Loucy (cell line): ENCODE data around the gene TOP3A.
A peak's percentile ranks its signal among the peaks of the same experiment; 100 is the strongest.

ENCODE experiments used
- H2AFZ ChIP-seq: fragments of 200-600 bp; sonication (generic); 2 replicates; pipeline ENCODE4 v1.6.0; 2016; ENCODE audit warnings: antibody characterized with exemption, mild to moderate bottlenecking, low read length, moderate library complexity
- H3F3A ChIP-seq: fragments of 200-600 bp; 2 replicates; pipeline ENCODE4 v1.6.0; 2016; ENCODE audit warnings: antibody characterized with exemption, low read depth, mild to moderate bottlenecking
- H3K27me3 ChIP-seq: fragments of 200-600 bp; sonication (generic); 2 replicates; pipeline ENCODE4 v1.6.1; 2014; ENCODE audit warnings: low read length, mild to moderate bottlenecking; ENCODE audit not compliant: insufficient read depth, poor library complexity, severe bottlenecking
- H3K36me3 ChIP-seq: fragments of 200-600 bp; sonication (generic); 2 replicates; pipeline ENCODE4 v1.6.1; 2016; ENCODE audit warnings: low read length; ENCODE audit not compliant: insufficient read depth
- H3K4me1 ChIP-seq: fragments of 200-600 bp; sonication (generic); 2 replicates; pipeline ENCODE4 v1.5.1; 2014; ENCODE audit warnings: low read length, mild to moderate bottlenecking; ENCODE audit not compliant: insufficient read depth, poor library complexity, severe bottlenecking
- H3K4me2 ChIP-seq: fragments of 200-600 bp; sonication (generic); 2 replicates; pipeline ENCODE4 v1.6.0; 2014; ENCODE audit warnings: antibody characterized with exemption, low read length, low read depth, mild to moderate bottlenecking; ENCODE audit not compliant: poor library complexity, severe bottlenecking
- H3K4me3 ChIP-seq: fragments of 200-600 bp; sonication (generic); 2 replicates; pipeline ENCODE4 v1.5.1; 2014; ENCODE audit warnings: low read length, mild to moderate bottlenecking, mixed read lengths; ENCODE audit not compliant: poor library complexity, severe bottlenecking
- H3K79me2 ChIP-seq: fragments of 200-600 bp; sonication (generic); 2 replicates; pipeline ENCODE4 v1.6.1; 2014; ENCODE audit warnings: low read length; ENCODE audit not compliant: insufficient read depth
- H3K9ac ChIP-seq: fragments of 200-600 bp; sonication (generic); 2 replicates; pipeline ENCODE4 v1.6.0; 2014; ENCODE audit warnings: mild to moderate bottlenecking, low read depth, low read length, moderate library complexity; ENCODE audit not compliant: poor library complexity, severe bottlenecking
- H3K9me2 ChIP-seq: fragments of 200-600 bp; sonication (generic); replicated peaks from 2 replicates; pipeline ENCODE4 v1.6.1; 2016; ENCODE audit warnings: low read depth, low read length, mixed read lengths
- H3K9me3 ChIP-seq: fragments of 200-600 bp; sonication (generic); 2 replicates; pipeline ENCODE4 v1.6.1; 2014; ENCODE audit warnings: mild to moderate bottlenecking, antibody characterized with exemption, low read length, low read depth; ENCODE audit not compliant: insufficient read depth
- H4K20me1 ChIP-seq: fragments of 200-600 bp; sonication (generic); 2 replicates; pipeline ENCODE4 v1.6.0; 2014; ENCODE audit warnings: antibody characterized with exemption, low read length, mild to moderate bottlenecking; ENCODE audit not compliant: insufficient read depth, poor library complexity, severe bottlenecking
- EZH2phosphoT487 ChIP-seq: fragments of 200-600 bp; IDR thresholded peaks from 2 replicates; pipeline ENCODE4 v1.6.1; 2018; ENCODE audit warnings: antibody characterized with exemption, mild to moderate bottlenecking, moderate library complexity, borderline replicate concordance
- TF ChIP-seq, protein P1 (sequence below): fragments of 200-600 bp; sonication (generic); conservative IDR thresholded peaks from 2 replicates; pipeline ENCODE4 v1.5.1; 2014; ENCODE audit warnings: mild to moderate bottlenecking, antibody characterized with exemption, low read length

The TOP3A gene

DNA sequence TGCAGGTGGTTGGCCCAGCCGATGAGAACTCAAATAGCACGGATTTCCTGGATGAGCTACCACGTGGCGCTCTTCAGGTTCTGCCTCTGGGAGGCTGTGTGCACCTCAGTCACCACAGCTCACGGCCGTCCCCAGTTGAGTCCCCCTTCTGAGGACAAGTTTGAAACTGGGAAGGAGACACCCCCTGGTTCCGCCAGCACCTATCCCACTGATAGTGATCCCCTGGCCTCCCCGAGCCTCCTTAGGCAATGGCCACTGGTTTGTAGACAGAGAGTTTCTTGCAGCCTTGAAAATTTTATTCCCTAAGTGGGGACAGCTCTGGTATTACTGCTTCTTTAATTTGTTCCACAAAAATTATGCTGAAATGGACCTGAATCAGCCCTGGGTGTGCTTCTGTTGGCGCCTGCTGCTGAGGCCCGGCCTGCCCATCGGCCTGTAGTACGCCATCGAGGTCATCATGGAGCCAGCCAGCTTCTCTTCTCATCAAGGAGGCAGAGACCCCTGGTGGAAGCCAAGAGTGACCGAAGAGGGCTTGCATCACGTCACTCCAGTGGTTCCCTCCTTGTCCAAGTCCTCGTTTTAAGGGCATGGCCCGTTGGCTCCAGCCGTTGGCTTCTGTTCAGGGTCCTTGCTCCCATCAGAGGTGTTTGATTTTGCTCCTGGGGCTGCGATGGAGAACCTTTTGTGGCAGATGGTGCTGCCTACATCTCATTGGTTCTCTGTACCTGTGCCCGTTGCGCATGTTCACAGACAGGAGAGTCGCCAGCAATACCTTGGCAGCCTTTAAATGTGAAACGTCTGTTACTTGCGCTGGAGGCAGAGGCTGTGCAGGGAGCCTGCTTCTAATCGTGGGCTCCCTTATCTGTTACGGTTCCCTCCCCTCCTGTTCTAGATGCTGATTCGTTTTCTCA, 9.6 kb upstream of the TOP3A start:
- H4K20me1 ChIP-seq = peaks cover 5% of the 10 kb centered on the region

DNA sequence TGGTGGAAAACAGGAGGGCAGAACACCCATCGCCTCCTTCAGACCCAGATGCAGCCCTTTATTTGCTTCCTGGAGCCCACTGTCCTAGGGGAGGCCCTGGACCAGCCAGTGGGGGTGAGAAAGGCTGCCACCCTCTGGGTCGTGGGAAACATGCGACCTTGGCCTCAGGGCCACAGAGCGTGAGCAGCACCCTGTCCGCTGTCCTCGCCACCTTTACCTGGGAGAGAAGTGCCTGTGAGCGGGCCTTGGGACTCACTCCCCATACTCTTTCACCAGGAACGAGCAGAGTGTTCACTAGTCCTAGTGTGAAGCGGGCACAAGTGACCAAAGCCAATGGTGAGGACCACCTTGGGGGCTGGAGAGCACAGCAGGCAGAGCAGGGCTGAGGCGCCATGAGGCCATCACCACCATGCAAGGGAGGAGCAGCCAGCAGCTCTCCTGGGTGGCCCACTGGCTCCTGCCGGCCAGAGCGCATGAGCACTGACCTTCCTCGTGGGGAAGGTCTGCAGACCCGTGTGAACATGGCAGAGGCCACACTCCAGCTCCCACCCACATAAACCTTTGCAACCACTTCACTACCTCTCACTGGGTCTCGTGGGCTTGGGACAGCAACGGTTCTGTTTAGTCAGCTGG, 8.8 kb upstream of the TOP3A start:
- H3K4me1 ChIP-seq = no peaks in the 10 kb centered on the region
- H3K79me2 ChIP-seq = peaks cover 10% of the 10 kb centered on the region; the same call in 1 of the 2 replicates
- H3F3A ChIP-seq = no peaks in the 10 kb centered on the region
- no peak overlapping the region for H3K4me2 ChIP-seq
- TF ChIP-seq, protein P1, sequence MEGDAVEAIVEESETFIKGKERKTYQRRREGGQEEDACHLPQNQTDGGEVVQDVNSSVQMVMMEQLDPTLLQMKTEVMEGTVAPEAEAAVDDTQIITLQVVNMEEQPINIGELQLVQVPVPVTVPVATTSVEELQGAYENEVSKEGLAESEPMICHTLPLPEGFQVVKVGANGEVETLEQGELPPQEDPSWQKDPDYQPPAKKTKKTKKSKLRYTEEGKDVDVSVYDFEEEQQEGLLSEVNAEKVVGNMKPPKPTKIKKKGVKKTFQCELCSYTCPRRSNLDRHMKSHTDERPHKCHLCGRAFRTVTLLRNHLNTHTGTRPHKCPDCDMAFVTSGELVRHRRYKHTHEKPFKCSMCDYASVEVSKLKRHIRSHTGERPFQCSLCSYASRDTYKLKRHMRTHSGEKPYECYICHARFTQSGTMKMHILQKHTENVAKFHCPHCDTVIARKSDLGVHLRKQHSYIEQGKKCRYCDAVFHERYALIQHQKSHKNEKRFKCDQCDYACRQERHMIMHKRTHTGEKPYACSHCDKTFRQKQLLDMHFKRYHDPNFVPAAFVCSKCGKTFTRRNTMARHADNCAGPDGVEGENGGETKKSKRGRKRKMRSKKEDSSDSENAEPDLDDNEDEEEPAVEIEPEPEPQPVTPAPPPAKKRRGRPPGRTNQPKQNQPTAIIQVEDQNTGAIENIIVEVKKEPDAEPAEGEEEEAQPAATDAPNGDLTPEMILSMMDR = no peak
- TF ChIP-seq EZH2phosphoT487 = no peak
- H3K36me3 ChIP-seq = peaks cover 4% of the 10 kb centered on the region; the same call in 1 of the 2 replicates
- no peaks in the 10 kb centered on the region for H3K27me3 ChIP-seq
- H3K9ac ChIP-seq = no peak overlapping the region
- H3K9me2 ChIP-seq = no peaks in the 10 kb centered on the region
- no peaks in the 10 kb centered on the region for H3K9me3 ChIP-seq
- no peak overlapping the region for H3K4me3 ChIP-seq
- no peak overlapping the region for H2AFZ ChIP-seq
- H4K20me1 ChIP-seq = peaks cover 5% of the 10 kb centered on the region

More for the DNA sequence above, 9.6 kb upstream of the TOP3A start:
- Histone ChIP-seq H3K4me3 (no peak overlapping the region), H3K4me1 (no peaks in the 10 kb centered on the region), H3K36me3 (peaks cover 11% of the 10 kb centered on the region; the same call in 1 of the 2 replicates), H3K9me2 (no peaks in the 10 kb centered on the region), H3K27me3 (no peaks in the 10 kb centered on the region), H2AFZ (no peak overlapping the region), H3K9ac (no peak overlapping the region), H3K79me2 (peaks cover 6% of the 10 kb centered on the region; the same call in 1 of the 2 replicates), H3K4me2 (no peak overlapping the region), H3F3A (no peaks in the 10 kb centered on the region), H3K9me3 (no peaks in the 10 kb centered on the region)
- TF ChIP-seq, protein P1 = no peak
- TF ChIP-seq EZH2phosphoT487 = no peak

DNA sequence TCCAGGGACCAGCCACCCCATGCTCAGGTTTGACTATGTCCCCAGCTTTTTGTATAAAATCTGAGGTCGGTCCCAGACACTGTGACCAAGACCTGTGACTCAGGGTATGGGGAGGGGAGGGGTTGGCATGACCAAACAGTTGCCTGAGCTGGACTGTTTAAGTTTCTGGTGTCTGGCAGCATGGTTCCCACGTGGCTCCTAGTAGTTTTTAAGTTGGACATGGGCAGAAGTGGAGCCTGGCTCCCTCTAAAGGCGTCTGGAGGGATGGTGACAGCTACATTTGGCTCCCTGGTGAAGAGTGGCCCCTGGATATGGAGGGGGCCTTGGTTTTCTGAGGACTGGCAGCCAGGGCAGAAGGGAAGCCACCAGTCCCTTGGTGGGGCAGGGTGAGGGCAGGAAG, 8.2 kb upstream of the TOP3A start:
- Histone ChIP-seq H2AFZ (no peak overlapping the region), H3K9me3 (no peaks in the 10 kb centered on the region), H3K79me2 (peaks cover 14% of the 10 kb centered on the region; the same call in 1 of the 2 replicates), H3K4me3 (no peak overlapping the region), H3F3A (no peaks in the 10 kb centered on the region), H3K36me3 (peaks cover 4% of the 10 kb centered on the region; the same call in 1 of the 2 replicates), H3K4me2 (no peak overlapping the region), H3K9ac (no peak overlapping the region), H3K9me2 (no peaks in the 10 kb centered on the region), H3K4me1 (peaks cover 2% of the 10 kb centered on the region), H3K27me3 (no peaks in the 10 kb centered on the region), H4K20me1 (peaks cover 7% of the 10 kb centered on the region)
- TF ChIP-seq, protein P1 = 0 out of 2 replicates have a peak, but pooled peaks have one; percentile 20
- TF ChIP-seq EZH2phosphoT487 = no peak
